Activated CD4-positive, alpha-beta T cell treated with anti-CD3 and anti-CD28 coated beads, Interleukin-10, Interleukin-2, amounts not matched to agents 100 ng/mL and 50 ng/mL, durations not matched to agents 16 hours and 8 hours (primary cell): ENCODE measurements around the gene CACNA1D.

Source experiments
- DNase-seq: peaks from one replicate; pipeline ENCODE4 v3.0.0-alpha.2; 2020

CACNA1D gene

DNA sequence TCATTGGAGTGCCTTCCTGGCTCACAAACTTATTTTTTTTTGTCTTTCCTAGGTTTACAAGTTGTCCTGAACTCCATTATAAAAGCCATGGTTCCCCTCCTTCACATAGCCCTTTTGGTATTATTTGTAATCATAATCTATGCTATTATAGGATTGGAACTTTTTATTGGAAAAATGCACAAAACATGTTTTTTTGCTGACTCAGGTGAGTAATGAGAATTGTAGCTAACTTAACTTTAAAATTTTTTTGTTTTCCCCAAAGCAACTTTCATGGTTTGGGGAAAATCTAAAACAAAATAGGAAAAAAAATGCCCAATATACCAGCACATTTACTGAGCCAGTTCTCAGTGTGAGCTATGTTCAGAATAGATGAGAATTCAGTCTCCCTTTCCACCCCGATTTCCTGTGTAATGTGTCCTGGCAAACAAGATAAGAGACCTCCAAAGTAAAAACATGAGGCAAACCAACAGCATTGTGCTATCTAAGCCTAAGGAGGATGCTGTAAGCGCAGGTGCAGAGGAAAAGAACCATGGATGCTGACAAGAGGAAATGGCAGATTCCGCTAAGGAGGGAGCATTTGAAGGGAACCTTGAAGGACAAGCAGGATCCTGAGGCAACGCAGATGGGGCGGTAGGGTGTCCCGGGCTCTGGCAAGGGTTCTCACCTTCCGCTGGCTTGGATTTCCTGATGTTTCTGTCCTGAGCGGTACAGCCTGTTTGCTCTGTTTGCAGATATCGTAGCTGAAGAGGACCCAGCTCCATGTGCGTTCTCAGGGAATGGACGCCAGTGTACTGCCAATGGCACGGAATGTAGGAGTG lies 171.4 kb downstream of the CACNA1D start:
- DNase-seq = no peak

DNA sequence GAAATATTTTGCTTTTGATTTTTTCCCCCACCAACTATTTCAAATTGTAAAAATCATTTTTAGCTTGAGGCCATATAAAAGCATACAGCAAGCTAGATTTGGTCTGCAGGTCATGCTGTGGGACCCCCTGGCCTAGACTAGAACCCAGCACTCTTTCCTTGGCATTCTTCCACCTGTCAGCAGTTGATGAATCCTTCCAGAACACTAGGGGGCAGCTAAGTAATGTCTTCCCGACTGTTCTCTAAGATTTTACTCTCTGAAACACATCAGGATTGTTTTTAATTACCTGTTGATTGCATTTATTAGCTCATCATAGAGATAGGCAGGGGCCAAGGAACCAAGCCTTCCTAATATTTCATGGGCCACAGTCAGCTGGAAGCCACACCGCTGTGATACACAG lies 174.5 kb downstream of the CACNA1D start:
- no peak for DNase-seq

DNA sequence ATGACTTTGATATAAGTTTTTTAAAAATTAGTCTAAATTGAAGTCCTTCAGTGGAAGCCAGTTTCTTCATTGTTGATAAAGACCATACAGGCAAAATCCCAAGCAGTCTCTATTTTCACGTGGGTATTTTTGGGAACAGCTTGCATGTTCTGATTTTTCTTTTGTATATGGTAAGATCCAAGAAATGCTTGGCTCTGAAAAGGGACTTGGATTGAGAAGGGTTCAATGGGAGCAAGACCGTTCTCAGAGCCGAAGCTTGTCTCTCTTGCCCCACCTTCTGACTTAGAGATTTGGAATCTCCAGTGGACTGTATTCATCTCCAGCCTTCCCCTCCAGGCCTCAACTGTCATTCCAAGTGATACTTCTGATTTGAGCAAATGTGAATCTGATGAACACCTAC lies 176.3 kb downstream of the CACNA1D start:
- no peak for DNase-seq

- no peak for DNase-seq
Measured at GRCh38 chr3:53671192-53671960, 177.0 kb downstream of the CACNA1D start.

- DNase-seq = no peak
Measured at GRCh38 chr3:53671961-53672299, 177.5 kb downstream of the CACNA1D start.

- DNase-seq = no peak
Measured at GRCh38 chr3:53672981-53673380, 178.6 kb downstream of the CACNA1D start.

DNA sequence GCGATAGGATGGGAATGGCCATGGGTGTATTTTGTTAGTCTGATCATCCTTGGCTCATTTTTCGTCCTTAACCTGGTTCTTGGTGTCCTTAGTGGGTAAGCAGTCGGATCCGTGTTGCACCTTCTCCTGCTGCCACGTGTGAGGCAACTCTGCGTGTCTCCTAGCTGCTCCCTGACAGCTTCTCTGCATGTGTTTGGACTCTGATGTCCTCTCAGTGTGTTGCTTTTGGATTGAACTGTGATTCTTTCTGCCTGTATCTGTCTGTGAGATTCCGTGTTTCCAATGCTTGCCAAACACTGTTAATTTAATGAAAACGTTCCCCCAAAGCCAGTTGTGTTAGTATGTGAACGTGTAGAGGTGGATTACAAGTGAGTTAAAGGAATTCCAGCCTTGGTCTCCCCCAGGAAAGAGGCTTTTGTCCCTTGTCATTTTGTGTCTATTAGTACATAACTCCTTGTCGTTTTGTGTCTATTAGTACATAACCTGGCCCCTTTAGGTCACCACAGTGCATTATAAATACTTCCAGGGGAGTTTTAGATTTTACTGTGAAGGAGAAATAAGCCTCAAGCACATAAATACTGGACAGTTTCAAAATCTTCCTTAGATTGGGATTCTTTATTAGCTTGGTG lies 179.4 kb downstream of the CACNA1D start:
- DNase-seq = no peak

DNA sequence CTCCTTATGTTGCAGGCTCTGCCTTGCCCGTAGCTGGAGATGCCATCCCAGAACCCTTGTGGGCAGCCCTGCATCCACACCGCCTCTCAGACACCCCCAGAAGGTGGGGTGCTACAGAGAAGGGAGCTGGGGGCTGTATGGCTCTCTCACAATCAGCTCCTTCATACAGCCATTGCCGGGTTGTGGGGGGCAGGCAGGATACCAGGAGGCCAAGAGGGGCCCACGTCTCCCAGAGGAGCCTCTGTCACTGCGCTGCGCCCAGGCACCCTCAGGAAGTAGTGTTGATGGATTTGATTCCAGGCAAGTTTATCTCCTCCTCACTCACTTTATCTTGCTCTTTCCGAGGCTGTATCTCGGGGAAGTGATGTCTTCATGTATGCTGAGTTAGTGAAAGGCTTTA lies 180.2 kb downstream of the CACNA1D start:
- DNase-seq = no peak

DNA sequence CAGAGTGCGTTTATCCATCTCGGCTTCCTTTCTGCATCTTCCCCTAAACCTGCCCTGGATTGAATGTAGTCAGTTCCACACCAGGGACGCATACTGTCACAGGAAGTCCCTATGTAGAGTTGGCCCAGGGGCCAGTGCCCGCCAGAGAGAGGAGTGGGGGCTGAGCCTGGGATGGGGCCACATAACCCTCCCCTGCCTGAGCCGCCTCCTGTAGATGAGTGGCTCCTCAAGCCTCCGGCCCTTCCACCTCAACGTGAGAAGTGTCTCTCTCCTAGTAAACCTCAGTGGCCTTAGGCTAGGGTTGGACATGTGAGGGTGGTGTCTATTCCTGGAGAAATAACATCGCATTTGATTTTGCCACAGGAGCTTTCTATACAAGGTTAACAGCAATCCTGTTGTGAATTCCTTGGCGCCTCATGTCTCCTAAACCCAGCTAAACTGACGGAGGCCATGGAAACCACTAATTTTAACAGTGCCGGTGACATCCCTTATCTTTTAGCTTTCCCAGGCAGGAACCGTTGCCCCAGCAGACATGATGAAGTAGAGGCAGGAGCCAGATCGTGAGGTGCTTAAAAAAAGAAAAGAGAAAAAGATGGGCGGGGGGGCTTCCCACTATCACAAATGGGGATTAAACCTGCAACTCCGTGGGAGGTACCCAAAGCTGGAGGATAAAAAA lies 180.7 kb downstream of the CACNA1D start:
- no peak for DNase-seq

DNA sequence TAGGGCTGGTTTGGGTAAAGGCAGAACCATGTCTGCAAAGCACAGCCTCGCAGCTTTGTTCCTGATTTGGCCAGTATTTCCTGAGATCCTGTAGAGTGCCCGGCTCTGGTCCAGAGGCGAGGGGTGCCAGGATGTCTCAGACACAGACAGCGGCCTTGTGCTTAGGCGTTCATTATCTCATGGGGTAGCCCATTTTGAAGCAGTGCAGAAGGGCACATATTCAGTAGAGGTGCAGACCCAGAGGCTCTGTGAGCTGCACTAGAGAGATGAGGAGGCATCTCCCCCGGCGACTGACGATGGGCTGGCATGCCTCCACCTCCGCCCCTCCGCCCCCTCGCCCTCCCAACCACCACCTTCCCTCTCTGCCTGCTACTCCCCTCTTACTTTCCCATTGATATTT lies 181.5 kb downstream of the CACNA1D start:
- DNase-seq = no peak

DNA sequence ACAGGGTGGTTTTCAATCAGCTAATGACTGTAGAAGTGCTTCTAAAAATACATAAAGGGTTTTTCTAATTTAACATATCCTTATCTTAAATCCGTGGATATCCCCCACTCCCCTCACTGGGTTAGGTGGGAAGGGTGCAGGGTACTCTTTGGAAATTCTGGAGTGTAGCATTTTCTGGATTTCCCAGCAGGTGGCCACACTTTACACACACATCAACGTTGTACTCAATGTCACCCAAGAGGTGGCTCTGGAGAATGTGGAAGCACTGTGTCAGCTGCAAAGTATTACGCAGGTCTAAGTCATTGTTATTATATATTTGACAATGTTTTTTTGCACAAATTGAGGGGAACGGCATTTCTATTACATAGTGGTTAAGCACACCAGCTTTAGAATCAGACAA lies 183.0 kb downstream of the CACNA1D start:
- DNase-seq = no peak

GRCh38 chr3:53680028-53680427 lies 185.6 kb downstream of the CACNA1D start:
- DNase-seq = no peak

- DNase-seq = no peak
Measured at GRCh38 chr3:53682807-53683206, 188.4 kb downstream of the CACNA1D start.

DNA sequence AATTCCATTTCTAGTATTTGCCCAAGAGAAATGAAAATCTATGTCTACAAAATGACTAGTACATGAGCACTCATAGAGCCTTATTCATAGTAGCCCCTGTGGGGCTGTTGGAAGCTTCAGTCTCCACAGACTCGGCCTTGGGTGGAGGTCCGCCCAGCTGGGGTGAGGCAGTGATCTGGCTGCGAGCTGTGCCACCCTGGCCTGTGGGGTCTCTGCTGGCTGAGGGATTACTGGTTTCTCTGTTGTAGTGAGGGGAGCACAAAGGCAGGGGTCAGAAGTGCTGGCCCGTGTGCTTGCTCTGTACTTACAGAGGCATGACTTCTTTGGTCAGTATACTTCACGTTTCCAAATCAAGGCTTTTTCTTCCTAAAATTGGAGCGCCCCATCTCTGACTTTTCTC lies 193.7 kb downstream of the CACNA1D start:
- DNase-seq = no peak

DNA sequence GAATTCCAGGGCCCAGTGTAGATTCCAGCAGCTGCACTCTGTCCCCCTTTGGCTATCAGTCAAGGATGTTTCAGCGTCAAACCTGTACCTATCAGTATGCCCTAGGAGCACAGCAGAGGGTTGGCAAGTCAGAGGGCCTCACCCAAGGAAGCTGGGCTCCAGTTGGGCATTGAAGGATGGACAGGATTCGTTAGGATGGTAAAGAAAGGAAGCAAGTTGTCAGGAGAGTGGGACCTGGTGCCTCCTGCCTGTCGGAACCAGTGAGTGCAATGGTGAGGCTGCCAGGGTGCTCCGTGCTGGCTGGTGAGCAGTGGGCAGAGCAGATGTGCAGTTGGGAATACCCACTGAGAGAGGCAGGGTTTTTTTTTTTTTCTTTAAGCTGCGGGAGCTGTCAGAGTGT lies 194.6 kb downstream of the CACNA1D start:
- DNase-seq = no peak

DNA sequence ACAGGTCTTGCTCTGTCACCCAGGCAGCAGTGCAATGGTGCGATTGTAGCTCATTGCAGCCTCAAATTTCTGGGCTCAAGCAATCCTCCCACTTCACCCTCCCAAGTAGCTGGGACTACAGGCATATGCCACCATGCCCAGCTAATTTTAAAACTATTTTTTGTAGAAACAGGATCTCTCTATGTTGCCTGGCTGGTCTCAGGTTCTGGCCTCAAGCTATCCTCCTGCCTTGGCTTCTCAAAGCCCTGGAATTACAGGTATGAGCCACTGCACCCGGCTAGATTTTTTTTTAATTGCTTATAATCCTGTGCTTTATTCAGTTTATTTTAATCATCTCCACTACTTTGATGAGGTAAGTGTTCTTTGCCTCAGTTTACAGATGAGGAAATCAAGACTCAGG lies 195.3 kb downstream of the CACNA1D start:
- no peak for DNase-seq

- DNase-seq = no peak
Measured at GRCh38 chr3:53690521-53690920, 196.1 kb downstream of the CACNA1D start.

- DNase-seq = no peak
Measured at GRCh38 chr3:53691349-53691748, 196.9 kb downstream of the CACNA1D start.

- DNase-seq = no peak
Measured at GRCh38 chr3:53691885-53692284, 197.5 kb downstream of the CACNA1D start.

GRCh38 chr3:53693451-53693850 lies 199.0 kb downstream of the CACNA1D start:
- DNase-seq = no peak

- no peak for DNase-seq
Measured at GRCh38 chr3:53694046-53694445, 199.6 kb downstream of the CACNA1D start.

- no peak for DNase-seq
Measured at GRCh38 chr3:53694666-53695323, 200.4 kb downstream of the CACNA1D start.

DNA sequence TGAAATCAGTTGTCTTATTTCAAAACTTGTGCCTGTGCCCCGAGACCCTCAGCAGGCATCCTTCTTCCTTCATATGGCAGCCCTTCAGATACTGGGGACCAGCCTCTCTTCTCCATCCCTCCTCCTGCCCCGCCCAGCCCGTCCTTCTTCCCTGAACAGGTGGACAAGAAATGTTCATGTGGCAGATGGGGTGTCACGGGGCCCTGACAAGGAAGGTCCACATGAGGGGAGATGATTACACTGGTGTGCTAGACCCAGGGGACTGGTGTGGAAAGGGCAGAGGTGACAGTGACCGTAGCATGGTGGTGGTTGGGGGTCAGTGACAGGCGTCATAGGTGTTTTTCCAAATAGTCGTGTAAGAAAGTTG lies 200.9 kb downstream of the CACNA1D start:
- no peak for DNase-seq
